H9 (cell line): Measurements from ENCODE around the gene VTN. TPM values are rescaled to one million over a fixed set of nuclear protein-coding genes. Genes with fewer than 3 reads are reported as not detected.

ENCODE experiments used
- DNase-seq: peaks from one replicate; pipeline ENCODE4 v3.0.0-alpha.2; 2017
- H2AFZ ChIP-seq: one replicate; pipeline ENCODE4 v1.6.1; 2013; ENCODE audit warnings: mild to moderate bottlenecking, low read length, control low read depth, moderate library complexity
- H2AK5ac ChIP-seq: 2 replicates; pipeline ENCODE4 v1.6.1; 2013; ENCODE audit warnings: low read length, control low read depth, mixed read lengths; ENCODE audit not compliant: insufficient read length
- H2BK120ac ChIP-seq: one replicate; pipeline ENCODE4 v1.6.1; 2013; ENCODE audit warnings: low read depth, mild to moderate bottlenecking, low read length, control low read depth, inconsistent platforms; ENCODE audit not compliant: poor library complexity, severe bottlenecking
- H2BK12ac ChIP-seq: 2 replicates; pipeline ENCODE4 v1.6.1; 2013; ENCODE audit warnings: low read length, control low read depth, mixed read lengths, low read depth; ENCODE audit not compliant: insufficient read length
- H2BK15ac ChIP-seq: 2 replicates; pipeline ENCODE4 v1.6.1; 2013; ENCODE audit warnings: low read depth, low read length, control low read depth
- H2BK20ac ChIP-seq: one replicate; pipeline ENCODE4 v1.6.1; 2013; ENCODE audit warnings: low read depth, mild to moderate bottlenecking, low read length, control low read depth, inconsistent platforms; ENCODE audit not compliant: poor library complexity, severe bottlenecking
- H2BK5ac ChIP-seq: 2 replicates; pipeline ENCODE4 v1.6.1; 2013; ENCODE audit warnings: low read length, control low read depth, mixed read lengths; ENCODE audit not compliant: insufficient read length
- H3K14ac ChIP-seq: 2 replicates; pipeline ENCODE4 v1.6.1; 2013; ENCODE audit warnings: low read length, control low read depth; ENCODE audit not compliant: insufficient read depth
- H3K18ac ChIP-seq: 2 replicates; pipeline ENCODE4 v1.6.1; 2013; ENCODE audit warnings: low read depth, mild to moderate bottlenecking, mixed read lengths, low read length, control low read depth; ENCODE audit not compliant: insufficient read length
- H3K23ac ChIP-seq: 2 replicates; pipeline ENCODE4 v1.6.1; 2013; ENCODE audit warnings: low read length, control low read depth, mixed read lengths, low read depth; ENCODE audit not compliant: insufficient read length
- H3K23me2 ChIP-seq: 2 replicates; pipeline ENCODE4 v1.6.1; 2013; ENCODE audit warnings: low read depth, mild to moderate bottlenecking, mixed read lengths, low read length, control low read depth; ENCODE audit not compliant: insufficient read length, poor library complexity, severe bottlenecking
- H3K27ac ChIP-seq: 2 replicates; pipeline ENCODE4 v1.5.1; 2013; ENCODE audit warnings: low read length, control low read depth, mixed read lengths, low read depth; ENCODE audit not compliant: insufficient read length
- H3K27me3 ChIP-seq: 2 replicates; pipeline ENCODE4 v1.6.1; 2013; ENCODE audit warnings: low read length, control low read depth, inconsistent platforms; ENCODE audit not compliant: insufficient read depth
- H3K4ac ChIP-seq: 2 replicates; pipeline ENCODE4 v1.6.1; 2013; ENCODE audit warnings: low read depth, mild to moderate bottlenecking, control low read depth, inconsistent platforms, low read length, moderate library complexity
- H3K4me1 ChIP-seq: 2 replicates; pipeline ENCODE4 v1.6.1; 2013; ENCODE audit warnings: low read length, control low read depth, inconsistent platforms; ENCODE audit not compliant: insufficient read depth
- H3K4me2 ChIP-seq: 2 replicates; pipeline ENCODE4 v1.6.1; 2013; ENCODE audit warnings: low read length, control low read depth, mixed read lengths; ENCODE audit not compliant: insufficient read length, insufficient read depth
- H3K56ac ChIP-seq: 2 replicates; pipeline ENCODE4 v1.6.1; 2013; ENCODE audit warnings: low read depth, mild to moderate bottlenecking, mixed read lengths, low read length, control low read depth; ENCODE audit not compliant: insufficient read length
- H3K79me1 ChIP-seq: 2 replicates; pipeline ENCODE4 v1.6.1; 2013; ENCODE audit warnings: low read depth, mild to moderate bottlenecking, moderate library complexity, low read length, control low read depth, inconsistent platforms; ENCODE audit not compliant: insufficient read depth, poor library complexity, severe bottlenecking
- H3K79me2 ChIP-seq: 2 replicates; pipeline ENCODE4 v1.6.1; 2013; ENCODE audit warnings: low read length, control low read depth, inconsistent platforms; ENCODE audit not compliant: insufficient read depth
- H3K9ac ChIP-seq: 2 replicates; pipeline ENCODE4 v1.6.1; 2013; ENCODE audit warnings: low read length, control low read depth, mixed read lengths; ENCODE audit not compliant: insufficient read length; ENCODE audit errors: extremely low read depth
- H3K9me3 ChIP-seq: one replicate; pipeline ENCODE4 v1.6.1; 2013; ENCODE audit warnings: low read depth, low read length, inconsistent platforms; ENCODE audit not compliant: control insufficient read depth
- H3T11ph ChIP-seq: one replicate; pipeline ENCODE4 v1.6.1; 2013; ENCODE audit warnings: mild to moderate bottlenecking, low read length, control low read depth, inconsistent platforms
- H4K20me1 ChIP-seq: one replicate; pipeline ENCODE4 v1.6.1; 2013; ENCODE audit not compliant: control insufficient read depth, insufficient read length, insufficient read depth
- H4K5ac ChIP-seq: 2 replicates; pipeline ENCODE4 v1.6.1; 2013; ENCODE audit warnings: low read depth, mild to moderate bottlenecking, mixed read lengths, low read length, control low read depth; ENCODE audit not compliant: insufficient read length
- H4K8ac ChIP-seq: replicated peaks from 2 replicates; pipeline ENCODE4 v1.6.1; 2013; ENCODE audit warnings: low read length, control low read depth, mixed read lengths, low read depth; ENCODE audit not compliant: insufficient read length
- H4K91ac ChIP-seq: 2 replicates; pipeline ENCODE4 v1.6.1; 2013; ENCODE audit warnings: low read depth, mild to moderate bottlenecking, moderate library complexity, mixed read lengths, low read length, control low read depth; ENCODE audit not compliant: insufficient read length
- H3K27ac Mint-ChIP-seq, 3 experiments: 2 replicates in 2 of 3; 3 replicates in 1 of 3; pipeline ENCODE4 v1.8.0; 2020 to 2021; ENCODE audit warnings: mixed read lengths in 3 of 3, mild to moderate bottlenecking in 1 of 3, moderate library complexity in 1 of 3
- H3K27me3 Mint-ChIP-seq: 2 replicates; pipeline ENCODE4 v1.8.0; 2021; ENCODE audit warnings: low read depth, mild to moderate bottlenecking, moderate library complexity, mixed read lengths
- H3K36me3 Mint-ChIP-seq, 3 experiments: 2 replicates in 2 of 3; 3 replicates in 1 of 3; pipeline ENCODE4 v1.8.0; 2020 to 2021; ENCODE audit warnings: low read depth in 3 of 3, mixed read lengths in 3 of 3; ENCODE audit not compliant: insufficient read depth in 1 of 3
- H3K4me1 Mint-ChIP-seq, 2 experiments: 2 replicates each; pipeline ENCODE4 v1.8.0; 2020; ENCODE audit warnings: mixed read lengths in 2 of 2
- H3K4me3 Mint-ChIP-seq, 2 experiments: 2 replicates in 1 of 2; 3 replicates in 1 of 2; pipeline ENCODE4 v1.8.0; 2020 to 2021; ENCODE audit warnings: mild to moderate bottlenecking in 2 of 2, mixed read lengths in 2 of 2, moderate library complexity in 1 of 2
- H3K9me3 Mint-ChIP-seq, 2 experiments: 2 replicates in 1 of 2; 3 replicates in 1 of 2; pipeline ENCODE4 v1.8.0; 2020; ENCODE audit warnings: mild to moderate bottlenecking in 2 of 2, mixed read lengths in 2 of 2, moderate library complexity in 1 of 2
- CTCF ChIP-seq: fragments of 200-600 bp; sonication (generic); conservative IDR thresholded peaks from 3 replicates; pipeline ENCODE4 v1.8.0; 2021; ENCODE audit warnings: antibody characterized with exemption, mild to moderate bottlenecking
- WGBS: extraction: QIAGEN DNeasy Blood & Tissue Kit; methylation state at CpG from one replicate; pipeline ENCODE4 v1.1.7; 2013; ENCODE audit warnings: missing lambda C conversion rate, low lambda C conversion rate, mixed read lengths; ENCODE audit not compliant: insufficient read length; ENCODE audit errors: extremely low coverage; 5-methylcytosine and 5-hydroxymethylcytosine counted together
- total RNA-seq: library from RNA; stranded (reverse); gene quantifications from 2 replicates; pipeline ENCODE4 v1.2.1, GENCODE V29; 2021

The VTN gene
- total RNA-seq, 1 experiment from 2014 or later, result not detected

- Histone ChIP-seq H2BK20ac (no peak overlapping the region), H2AK5ac (no peak overlapping the region), H2BK12ac (no peak overlapping the region), H4K91ac (no peak overlapping the region), H4K20me1 (peaks cover 3% of the 10 kb centered on the region), H3K79me2 (peaks cover 53% of the 10 kb centered on the region), H2BK120ac (no peak overlapping the region), H3K4ac (no peak overlapping the region), H3K23me2 (peaks cover 28% of the 10 kb centered on the region), H3K4me2 (peak overlapping the region; percentile 97), H3K27ac (no peak overlapping the region), H4K5ac (no peak overlapping the region), H3K4me1 (peaks cover 6% of the 10 kb centered on the region), H3K18ac (no peak overlapping the region), H3K9ac (peak overlapping the region; percentile 89), H3K9me3 (no peaks in the 10 kb centered on the region), H3T11ph (no peak overlapping the region), H3K79me1 (peaks cover 9% of the 10 kb centered on the region), H3K14ac (no peak overlapping the region), H2BK15ac (no peak overlapping the region), H4K8ac (no peak overlapping the region), H2BK5ac (no peak overlapping the region), H3K56ac (no peak overlapping the region), H2AFZ (no peak overlapping the region), H3K23ac (no peak overlapping the region), H3K27me3 (no peaks in the 10 kb centered on the region)
- Mint-ChIP-seq H3K4me3 (peak overlapping the region; percentile 96), H3K27ac (peak overlapping the region; percentile 39 to 99 (median 48); a peak in 4 of 7 replicates), H3K4me1 (peaks cover 48% of the 10 kb centered on the region in 2 experiments), H3K9me3 (no peaks in the 10 kb centered on the region; a peak in 1 of 5 replicates), H3K27me3 (no peaks in the 10 kb centered on the region; the same call in 1 of the 2 replicates), H3K36me3 (peaks cover 16 to 26% (median 23%) of the 10 kb centered on the region in 3 experiments; a peak in 6 of 7 replicates)
- TF ChIP-seq CTCF, result no peak
- no CpG with 5 or more reads among the region's 8 CpGs for WGBS
- no peak for DNase-seq
Observed at GRCh38 chr17:28320215-28321061, 49.7 kb downstream of the VTN start.
